GM21526 (cell line): ENCODE data around the gene DNAJC5G.
"Not testable (repeated sequence)": the region's sequence is repeated elsewhere in the genome, so short reads cannot be mapped to it uniquely, and the experiment has no call there.

Source experiments
- ATAC-seq: cut with Tn5 transposase; IDR thresholded peaks from one replicate; pipeline ENCODE4 v1.9.1; 2021; ENCODE audit warnings: moderate library complexity; ENCODE audit not compliant: unreplicated experiment, low FRiP score

DNAJC5G gene

GRCh38 chr2:27272537-27273522 is 2.4 kb upstream of the DNAJC5G start:
- not testable (repeated sequence) for ATAC-seq

GRCh38 chr2:27278010-27278409 is 2.8 kb downstream of the DNAJC5G start:
- ATAC-seq: no peak

GRCh38 chr2:27280826-27281225 is 5.6 kb downstream of the DNAJC5G start:
- no peak for ATAC-seq

- ATAC-seq: no peak
These were observed 6.2 kb downstream of the DNAJC5G start for GRCh38 chr2:27281442-27281841.

GRCh38 chr2:27281855-27282559 is 6.8 kb downstream of the DNAJC5G start, which contains the start of gene TRIM54:
Gene TRIM54, plus strand, starts transcription at chr2:27282429. Its CDS starts 303 bp downstream, at chr2:27282732.
- ATAC-seq: no peak

GRCh38 chr2:27282892-27283291 is 7.7 kb downstream of the DNAJC5G start:
- ATAC-seq: no peak

- no peak for ATAC-seq
These were observed 9.8 kb downstream of the DNAJC5G start for GRCh38 chr2:27284996-27285395.

- ATAC-seq: no peak
These were observed 10.2 kb downstream of the DNAJC5G start for GRCh38 chr2:27285481-27285880.

- no peak for ATAC-seq
These were observed 13.4 kb downstream of the DNAJC5G start for GRCh38 chr2:27288610-27289009.

GRCh38 chr2:27290549-27290948 is 15.3 kb downstream of the DNAJC5G start:
- ATAC-seq: no peak

GRCh38 chr2:27291865-27292264 is 16.6 kb downstream of the DNAJC5G start:
- no peak for ATAC-seq

GRCh38 chr2:27294928-27295327 is 19.7 kb downstream of the DNAJC5G start:
- no peak for ATAC-seq

- ATAC-seq: no peak
These were observed 21.2 kb downstream of the DNAJC5G start for GRCh38 chr2:27296481-27296880.

- ATAC-seq: no peak
These were observed 22.0 kb downstream of the DNAJC5G start for GRCh38 chr2:27297195-27297594.

- no peak for ATAC-seq
These were observed 23.3 kb downstream of the DNAJC5G start for GRCh38 chr2:27298391-27299080.

- not testable (repeated sequence) for ATAC-seq
These were observed 25.4 kb downstream of the DNAJC5G start for GRCh38 chr2:27300606-27301005.

GRCh38 chr2:27303093-27304025 is 28.1 kb downstream of the DNAJC5G start:
- no peak for ATAC-seq

GRCh38 chr2:27304488-27305240 is 29.4 kb downstream of the DNAJC5G start:
- ATAC-seq: no peak

GRCh38 chr2:27305516-27305915 is 30.3 kb downstream of the DNAJC5G start:
- no peak for ATAC-seq
